T-cell (primary cell): ENCODE measurements around the gene ZSWIM9. TPM values are rescaled to one million over a fixed set of nuclear protein-coding genes. Genes with fewer than 3 reads are reported as not detected.
A peak's percentile ranks its signal among the peaks of the same experiment; 100 is the strongest.

Experiments used
- ATAC-seq, 4 experiments: fragments of 200-7000 bp in 3 of 4; fragments of 150-1000 bp in 1 of 4; cut with Tn5 transposase; replicated peaks in 1 of 4; 1 replicate in 3 of 4; 2 replicates in 1 of 4; pipeline ENCODE4 v1.10.0; 2021; ENCODE audit warnings: moderate library complexity in 3 of 4, mild to moderate bottlenecking in 2 of 4, moderate number of reproducible peaks in 1 of 4
- CTCF ChIA-PET, 2 donors: fragments of 300-600 bp; sonication (Branson Sonifier 250); formaldehyde crosslinking; loops; one replicate each; lab custom pipeline; 2022; ENCODE audit warnings: antibody characterized with exemption in 2 of 2; lab: Charles Lee
- POLR2A ChIA-PET, 2 donors: fragments of 300-600 bp; sonication (Branson Sonifier 250); formaldehyde crosslinking; loops; one replicate each; lab custom pipeline; 2022; ENCODE audit warnings: antibody characterized with exemption in 2 of 2; lab: Charles Lee
- DNase-seq, 35 experiments: peaks; one replicate each; pipeline versions ENCODE4 v3.0.0 to v3.0.0-alpha.2; 2013 to 2023
- H3K27ac ChIP-seq: one replicate; pipeline ENCODE4 v1.5.1; 2013; ENCODE audit warnings: low read length
- H3K27me3 ChIP-seq, 2 experiments: replicated peaks in 1 of 2; 1 replicate in 1 of 2; 2 replicates in 1 of 2; pipeline versions ENCODE4 v1.6.1 to v1.7.0; 2013; ENCODE audit warnings: low read length in 1 of 2, mixed read lengths in 1 of 2; ENCODE audit not compliant: control insufficient read depth in 2 of 2, insufficient read depth in 2 of 2; ENCODE audit errors: extremely low read depth in 1 of 2
- H3K36me3 ChIP-seq, 2 donors: 1 replicate in 1 of 2; 2 replicates in 1 of 2; pipeline versions ENCODE4 v1.6.1 to v1.7.0; 2013; ENCODE audit warnings: low read length in 1 of 2; ENCODE audit not compliant: control insufficient read depth in 2 of 2, insufficient read depth in 1 of 2; ENCODE audit errors: extremely low read depth in 1 of 2
- H3K4me1 ChIP-seq, 2 experiments: 1 replicate in 1 of 2; 2 replicates in 1 of 2; pipeline versions ENCODE4 v1.6.1 to v1.7.0; 2013; ENCODE audit warnings: low read length in 2 of 2, mixed read lengths in 1 of 2; ENCODE audit not compliant: insufficient read depth in 2 of 2, control insufficient read depth in 1 of 2; ENCODE audit errors: extremely low read depth in 1 of 2
- H3K4me3 ChIP-seq, 2 donors: 1 replicate in 1 of 2; 2 replicates in 1 of 2; pipeline versions ENCODE4 v1.5.1 to v1.7.0; 2013; ENCODE audit warnings: mild to moderate bottlenecking in 2 of 2, low read length in 1 of 2, moderate library complexity in 1 of 2; ENCODE audit not compliant: control insufficient read depth in 1 of 2; ENCODE audit errors: extremely low read depth in 1 of 2
- H3K9me3 ChIP-seq: 2 replicates; pipeline ENCODE4 v1.7.0; 2013
- H3K27ac Mint-ChIP-seq, 2 donors: one replicate each; pipeline ENCODE4 v1.8.0; 2020 to 2021; ENCODE audit warnings: mild to moderate bottlenecking in 2 of 2, mixed read lengths in 2 of 2
- H3K27me3 Mint-ChIP-seq, 2 donors: one replicate each; pipeline ENCODE4 v1.8.0; 2021 to 2022; ENCODE audit warnings: mixed read lengths in 2 of 2
- H3K36me3 Mint-ChIP-seq: one replicate; pipeline ENCODE4 v1.8.0; 2021; ENCODE audit warnings: mixed read lengths
- H3K4me1 Mint-ChIP-seq, 3 donors: one replicate each; pipeline ENCODE4 v1.8.0; 2020 to 2022; ENCODE audit warnings: mixed read lengths in 3 of 3, mild to moderate bottlenecking in 1 of 3
- H3K4me3 Mint-ChIP-seq, 3 donors: one replicate each; pipeline ENCODE4 v1.8.0; 2020 to 2022; ENCODE audit warnings: mild to moderate bottlenecking in 3 of 3, mixed read lengths in 3 of 3, moderate library complexity in 3 of 3
- H3K9me3 Mint-ChIP-seq, 3 donors: one replicate each; pipeline ENCODE4 v1.8.0; 2020 to 2022; ENCODE audit warnings: mixed read lengths in 3 of 3
- WGBS: methylation state at CpG from one replicate; pipeline ENCODE4 v1.1.5; 2013; ENCODE audit warnings: missing lambda C conversion rate; ENCODE audit not compliant: insufficient coverage; 5-methylcytosine and 5-hydroxymethylcytosine counted together
- total RNA-seq, 35 experiments: library from RNA in 6 of 35; stranded (reverse) in 6 of 35; fragments of 120-200 nt in 1 of 35; gene quantifications; one replicate each; pipeline versions ENCODE4 v1.2.1 to v1.2.4 and lab custom pipeline; 2013 to 2026

The ZSWIM9 gene
- total RNA-seq, 5 donors from 2014 or later (not counting 1 experiment from before 2014, with no cell fraction given), result 5.4 to 14.7 (median 11.6) TPM

- POLR2A ChIA-PET, result no interaction called here
- H3K36me3 Mint-ChIP-seq, result peaks cover 16% of the 10 kb centered on the region
- DNase-seq (peak in 27 of 35 experiments; percentile 30 to 74 (median 50)), ATAC-seq (peak; percentile 70 to 94 (median 82))
- Histone ChIP-seq H3K9me3 (no peaks in the 10 kb centered on the region), H3K4me1 (peaks cover 0 to 2% of the 10 kb centered on the region in 2 experiments), H3K27ac (no peak overlapping the region), H3K4me3 (no peak overlapping the region), H3K36me3 (no peaks in the 10 kb centered on the region), H3K27me3 (no peaks in the 10 kb centered on the region)
- no peaks in the 10 kb centered on the region for H3K27me3 Mint-ChIP-seq
- peaks cover 7 to 14% (median 8%) of the 10 kb centered on the region in 3 donors for H3K4me1 Mint-ChIP-seq
- H3K9me3 Mint-ChIP-seq, result no peaks in the 10 kb centered on the region
- CTCF ChIA-PET, result interaction anchor here in 1 of 2 donors (1.1 kb wide), 1 partner anchor 14 kb away, joined by 3 read pairs; no protein-coding TSS in a partner anchor
- no peak overlapping the region for H3K4me3 Mint-ChIP-seq
- peak overlapping the region in 1 of 2 donors; percentile 39 for H3K27ac Mint-ChIP-seq
- WGBS, result 97% methylated on average over 8 of the region's 13 CpGs
Observed at GRCh38 chr19:48190288-48190884, 19.9 kb downstream of the ZSWIM9 start.

GRCh38 chr19:48190885-48191284 lies 20.4 kb downstream of the ZSWIM9 start:
- H3K27ac ChIP-seq, result no peak overlapping the region
- CTCF ChIA-PET, result interaction anchor here in 1 of 2 donors (1.1 kb wide), 1 partner anchor 13 kb away, joined by 3 read pairs; no protein-coding TSS in a partner anchor
- H3K36me3 ChIP-seq, result no peaks in the 10 kb centered on the region
- H3K4me3 ChIP-seq, result no peak overlapping the region
- Mint-ChIP-seq H3K4me3 (no peak overlapping the region), H3K36me3 (peaks cover 16% of the 10 kb centered on the region), H3K27ac (no peak overlapping the region), H3K9me3 (no peaks in the 10 kb centered on the region), H3K27me3 (no peaks in the 10 kb centered on the region), H3K4me1 (peaks cover 7 to 14% (median 13%) of the 10 kb centered on the region in 3 donors)
- DNase-seq, result no peak
- 100% methylated on average over 2 of the region's 3 CpGs for WGBS
- H3K4me1 ChIP-seq, result peaks cover 0 to 2% of the 10 kb centered on the region in 2 experiments
- no peak for ATAC-seq
- no peaks in the 10 kb centered on the region for H3K27me3 ChIP-seq
- POLR2A ChIA-PET, result no interaction called here
- no peaks in the 10 kb centered on the region for H3K9me3 ChIP-seq

- Mint-ChIP-seq H3K27me3 (no peaks in the 10 kb centered on the region), H3K4me1 (peaks cover 7 to 25% (median 14%) of the 10 kb centered on the region in 3 donors), H3K36me3 (peaks cover 15% of the 10 kb centered on the region), H3K9me3 (no peaks in the 10 kb centered on the region), H3K27ac (no peak overlapping the region), H3K4me3 (no peak overlapping the region)
- H3K4me3 ChIP-seq, result no peak overlapping the region
- no peaks in the 10 kb centered on the region for H3K36me3 ChIP-seq
- WGBS, result 87% methylated on average over 7 of the region's 7 CpGs
- no peaks in the 10 kb centered on the region for H3K27me3 ChIP-seq
- H3K27ac ChIP-seq, result no peak overlapping the region
- ChIA-PET CTCF (no interaction called here), POLR2A (no interaction called here)
- H3K4me1 ChIP-seq, result peaks cover 0 to 7% of the 10 kb centered on the region in 2 experiments
- DNase-seq, result peak in 1 of 35 experiments; percentile 6
- no peaks in the 10 kb centered on the region for H3K9me3 ChIP-seq
- no peak for ATAC-seq
Observed at GRCh38 chr19:48192750-48193149, 22.3 kb downstream of the ZSWIM9 start.

- H3K9me3 Mint-ChIP-seq, result no peaks in the 10 kb centered on the region
- no peak overlapping the region for H3K4me3 ChIP-seq
- peak in 11 of 35 experiments; percentile 7 to 55 (median 21) for DNase-seq
- H3K4me3 Mint-ChIP-seq, result peak overlapping the region in 1 of 3 donors; percentile 20
- peaks cover 0 to 7% of the 10 kb centered on the region in 2 experiments for H3K4me1 ChIP-seq
- ATAC-seq, result no peak
- no peak overlapping the region for H3K27ac Mint-ChIP-seq
- no peaks in the 10 kb centered on the region for H3K27me3 Mint-ChIP-seq
- ChIA-PET CTCF (interaction anchor here in 1 of 2 donors (1.1 kb wide), 1 partner anchor 11 kb away, joined by 4 read pairs; no protein-coding TSS in a partner anchor), POLR2A (no interaction called here)
- no peaks in the 10 kb centered on the region for H3K36me3 ChIP-seq
- peaks cover 8% of the 10 kb centered on the region for H3K36me3 Mint-ChIP-seq
- no peak overlapping the region for H3K27ac ChIP-seq
- no peaks in the 10 kb centered on the region for H3K27me3 ChIP-seq
- H3K9me3 ChIP-seq, result no peaks in the 10 kb centered on the region
- 85% methylated on average over 28 of the region's 36 CpGs for WGBS
- peaks cover 7 to 25% (median 14%) of the 10 kb centered on the region in 3 donors for H3K4me1 Mint-ChIP-seq
Observed at GRCh38 chr19:48194041-48194843, 23.8 kb downstream of the ZSWIM9 start.

- H3K27me3 Mint-ChIP-seq, result no peaks in the 10 kb centered on the region
- POLR2A ChIA-PET, result no interaction called here
- peak in 1 of 35 experiments; percentile 7 for DNase-seq
Observed at GRCh38 chr19:48194844-48195830, 24.7 kb downstream of the ZSWIM9 start.

More at GRCh38 chr19:48194844-48195830, 24.7 kb downstream of the ZSWIM9 start:
- peak overlapping the region in 1 of 3 donors; percentile 20 for H3K4me3 Mint-ChIP-seq
- Histone ChIP-seq H3K4me1 (peaks cover 0 to 7% of the 10 kb centered on the region in 2 experiments), H3K27me3 (no peaks in the 10 kb centered on the region), H3K36me3 (no peaks in the 10 kb centered on the region), H3K4me3 (no peak overlapping the region), H3K27ac (no peak overlapping the region), H3K9me3 (no peaks in the 10 kb centered on the region)
- H3K27ac Mint-ChIP-seq, result no peak overlapping the region
- H3K4me1 Mint-ChIP-seq, result peaks cover 9 to 29% (median 13%) of the 10 kb centered on the region in 3 donors
- CTCF ChIA-PET, result interaction anchor here in 1 of 2 donors (1.1 kb wide), 1 partner anchor 10 kb away, joined by 4 read pairs; no protein-coding TSS in a partner anchor
- no peak for ATAC-seq
- no peaks in the 10 kb centered on the region for H3K9me3 Mint-ChIP-seq
- 89% methylated on average over 95 of the region's 95 CpGs for whole genome bisulfite sequencing
- peaks cover 8% of the 10 kb centered on the region for H3K36me3 Mint-ChIP-seq
